HG03045 (cell line): Measurements from ENCODE around the gene KRABD2.
"Not testable (repeated sequence)": the region's sequence is repeated elsewhere in the genome, so short reads cannot be mapped to it uniquely, and the experiment has no call there.

Experiments
- ATAC-seq: cut with Tn5 transposase; IDR thresholded peaks from one replicate; pipeline ENCODE4 v1.9.1; 2021; ENCODE audit warnings: mild to moderate bottlenecking, moderate library complexity; ENCODE audit not compliant: unreplicated experiment

The KRABD2 gene

GRCh38 chr17:8376271-8377067, at the start of gene KRABD2:
Gene KRABD2, minus strand, starts transcription at chr17:8376704.
- peak; percentile 79 for ATAC-seq

GRCh38 chr17:8421571-8421970, 45.1 kb upstream of the KRABD2 start:
- ATAC-seq: no peak

GRCh38 chr17:8420041-8420934, 43.8 kb upstream of the KRABD2 start:
- ATAC-seq: no peak

- no peak for ATAC-seq
Measured at GRCh38 chr17:8419305-8419704, 42.8 kb upstream of the KRABD2 start.

- ATAC-seq: no peak
Measured at GRCh38 chr17:8418471-8418870, 42.0 kb upstream of the KRABD2 start.

- no peak for ATAC-seq
Measured at GRCh38 chr17:8417806-8418205, 41.3 kb upstream of the KRABD2 start.

GRCh38 chr17:8413938-8414337, 37.4 kb upstream of the KRABD2 start:
- no peak for ATAC-seq

GRCh38 chr17:8413328-8413727, 36.8 kb upstream of the KRABD2 start:
- no peak for ATAC-seq

GRCh38 chr17:8412089-8412488, 35.6 kb upstream of the KRABD2 start:
- no peak for ATAC-seq

GRCh38 chr17:8410883-8411238, 34.4 kb upstream of the KRABD2 start:
- ATAC-seq: no peak

GRCh38 chr17:8409966-8410882, 33.7 kb upstream of the KRABD2 start:
- no peak for ATAC-seq

GRCh38 chr17:8408371-8408770, 31.9 kb upstream of the KRABD2 start:
- no peak for ATAC-seq

- no peak for ATAC-seq
Measured at GRCh38 chr17:8406174-8406573, 29.7 kb upstream of the KRABD2 start.

GRCh38 chr17:8405499-8406016, 29.1 kb upstream of the KRABD2 start:
- no peak for ATAC-seq

- no peak for ATAC-seq
Measured at GRCh38 chr17:8402921-8403536, 26.5 kb upstream of the KRABD2 start.

- ATAC-seq: no peak
Measured at GRCh38 chr17:8401107-8401506, 24.6 kb upstream of the KRABD2 start.

- no peak for ATAC-seq
Measured at GRCh38 chr17:8398980-8399379, 22.5 kb upstream of the KRABD2 start.

- no peak for ATAC-seq
Measured at GRCh38 chr17:8397636-8398035, 21.1 kb upstream of the KRABD2 start, which contains the start of gene RNF222. Gene RNF222, minus strand, starts transcription at chr17:8397827. Its CDS starts 4,366 bp downstream, at chr17:8393461.

GRCh38 chr17:8394497-8394896, 18.0 kb upstream of the KRABD2 start:
- ATAC-seq: not testable (repeated sequence)
